ENCODE data around the gene SFTPD.

Gene SFTPD

GRCh38 chr10:79941146-79941545 is 7.8 kb downstream of the SFTPD start:
- Histone ChIP-seq H3K36me3 (ENCODE audit: control insufficient read depth, insufficient read depth, low read length) (no peaks in the 10 kb centered on the region), H3K27ac (ENCODE audit: low read depth, low read length) (no peak overlapping the region), H3K9ac (ENCODE audit: low read length) (no peak overlapping the region), H3K4me1 (ENCODE audit: control insufficient read depth, insufficient read depth, low read length) (no peaks in the 10 kb centered on the region), H3K27me3 (ENCODE audit: control insufficient read depth, insufficient read depth, low read length) (no peaks in the 10 kb centered on the region), H3K4me3 (ENCODE audit: low read length) (no peak overlapping the region)

- Histone ChIP-seq H3K27ac (ENCODE audit: low read depth, low read length) (no peak overlapping the region), H3K4me1 (ENCODE audit: control insufficient read depth, insufficient read depth, low read length) (no peaks in the 10 kb centered on the region), H3K4me3 (ENCODE audit: low read length) (no peak overlapping the region), H3K9ac (ENCODE audit: low read length) (no peak overlapping the region), H3K27me3 (ENCODE audit: control insufficient read depth, insufficient read depth, low read length) (no peaks in the 10 kb centered on the region), H3K36me3 (ENCODE audit: control insufficient read depth, insufficient read depth, low read length) (no peaks in the 10 kb centered on the region)
Observed at GRCh38 chr10:79940431-79940830, 8.5 kb downstream of the SFTPD start.

- no peak overlapping the region for H3K27ac ChIP-seq (ENCODE audit: low read depth, low read length)
- no peaks in the 10 kb centered on the region for H3K36me3 ChIP-seq (ENCODE audit: control insufficient read depth, insufficient read depth, low read length)
- H3K27me3 ChIP-seq (ENCODE audit: control insufficient read depth, insufficient read depth, low read length): no peaks in the 10 kb centered on the region
- H3K9ac ChIP-seq (ENCODE audit: low read length): no peak overlapping the region
- no peak overlapping the region for H3K4me3 ChIP-seq (ENCODE audit: low read length)
- H3K4me1 ChIP-seq (ENCODE audit: control insufficient read depth, insufficient read depth, low read length): no peaks in the 10 kb centered on the region
Observed at GRCh38 chr10:79939969-79940368, 8.9 kb downstream of the SFTPD start.

- Histone ChIP-seq H3K4me1 (ENCODE audit: control insufficient read depth, insufficient read depth, low read length) (no peaks in the 10 kb centered on the region), H3K27me3 (ENCODE audit: control insufficient read depth, insufficient read depth, low read length) (no peaks in the 10 kb centered on the region), H3K9ac (ENCODE audit: low read length) (no peak overlapping the region), H3K4me3 (ENCODE audit: low read length) (no peak overlapping the region), H3K36me3 (ENCODE audit: control insufficient read depth, insufficient read depth, low read length) (no peaks in the 10 kb centered on the region), H3K27ac (ENCODE audit: low read depth, low read length) (no peak overlapping the region)
Observed at GRCh38 chr10:79938728-79939406, 10.0 kb downstream of the SFTPD start.

- no peaks in the 10 kb centered on the region for H3K27me3 ChIP-seq (ENCODE audit: control insufficient read depth, insufficient read depth, low read length)
- no peak overlapping the region for H3K4me3 ChIP-seq (ENCODE audit: low read length)
- no peak overlapping the region for H3K9ac ChIP-seq (ENCODE audit: low read length)
- no peak overlapping the region for H3K27ac ChIP-seq (ENCODE audit: low read depth, low read length)
- H3K4me1 ChIP-seq (ENCODE audit: control insufficient read depth, insufficient read depth, low read length): no peaks in the 10 kb centered on the region
- H3K36me3 ChIP-seq (ENCODE audit: control insufficient read depth, insufficient read depth, low read length): no peaks in the 10 kb centered on the region
Observed at GRCh38 chr10:79937701-79938151, 11.2 kb downstream of the SFTPD start.

- H3K9ac ChIP-seq (ENCODE audit: low read length): no peak overlapping the region
- H3K27ac ChIP-seq (ENCODE audit: low read depth, low read length): no peak overlapping the region
- no peak overlapping the region for H3K4me3 ChIP-seq (ENCODE audit: low read length)
- no peaks in the 10 kb centered on the region for H3K27me3 ChIP-seq (ENCODE audit: control insufficient read depth, insufficient read depth, low read length)
- H3K36me3 ChIP-seq (ENCODE audit: control insufficient read depth, insufficient read depth, low read length): no peaks in the 10 kb centered on the region
- H3K4me1 ChIP-seq (ENCODE audit: control insufficient read depth, insufficient read depth, low read length): no peaks in the 10 kb centered on the region
Observed at GRCh38 chr10:79936625-79937615, 12.0 kb downstream of the SFTPD start.

GRCh38 chr10:79933961-79934360 is 14.9 kb downstream of the SFTPD start:
- H3K36me3 ChIP-seq (ENCODE audit: control insufficient read depth, insufficient read depth, low read length): no peaks in the 10 kb centered on the region
- no peaks in the 10 kb centered on the region for H3K27me3 ChIP-seq (ENCODE audit: control insufficient read depth, insufficient read depth, low read length)
- no peak overlapping the region for H3K27ac ChIP-seq (ENCODE audit: low read depth, low read length)
- no peak overlapping the region for H3K4me3 ChIP-seq (ENCODE audit: low read length)
- H3K4me1 ChIP-seq (ENCODE audit: control insufficient read depth, insufficient read depth, low read length): no peaks in the 10 kb centered on the region
- no peak overlapping the region for H3K9ac ChIP-seq (ENCODE audit: low read length)

GRCh38 chr10:79932841-79933379 is 16.0 kb downstream of the SFTPD start:
- Histone ChIP-seq H3K36me3 (ENCODE audit: control insufficient read depth, insufficient read depth, low read length) (no peaks in the 10 kb centered on the region), H3K4me3 (ENCODE audit: low read length) (no peak overlapping the region), H3K27ac (ENCODE audit: low read depth, low read length) (no peak overlapping the region), H3K27me3 (ENCODE audit: control insufficient read depth, insufficient read depth, low read length) (no peaks in the 10 kb centered on the region), H3K4me1 (ENCODE audit: control insufficient read depth, insufficient read depth, low read length) (no peaks in the 10 kb centered on the region), H3K9ac (ENCODE audit: low read length) (no peak overlapping the region)

- no peak overlapping the region for H3K27ac ChIP-seq (ENCODE audit: low read depth, low read length)
- no peaks in the 10 kb centered on the region for H3K4me1 ChIP-seq (ENCODE audit: control insufficient read depth, insufficient read depth, low read length)
- H3K36me3 ChIP-seq (ENCODE audit: control insufficient read depth, insufficient read depth, low read length): no peaks in the 10 kb centered on the region
- H3K27me3 ChIP-seq (ENCODE audit: control insufficient read depth, insufficient read depth, low read length): no peaks in the 10 kb centered on the region
- H3K4me3 ChIP-seq (ENCODE audit: low read length): no peak overlapping the region
- no peak overlapping the region for H3K9ac ChIP-seq (ENCODE audit: low read length)
Observed at GRCh38 chr10:79932307-79932706, 16.6 kb downstream of the SFTPD start.

- Histone ChIP-seq H3K27me3 (ENCODE audit: control insufficient read depth, insufficient read depth, low read length) (no peaks in the 10 kb centered on the region), H3K27ac (ENCODE audit: low read depth, low read length) (no peak overlapping the region), H3K4me3 (ENCODE audit: low read length) (no peak overlapping the region), H3K4me1 (ENCODE audit: control insufficient read depth, insufficient read depth, low read length) (no peaks in the 10 kb centered on the region), H3K9ac (ENCODE audit: low read length) (no peak overlapping the region), H3K36me3 (ENCODE audit: control insufficient read depth, insufficient read depth, low read length) (no peaks in the 10 kb centered on the region)
Observed at GRCh38 chr10:79930751-79931150, 18.2 kb downstream of the SFTPD start.

- no peaks in the 10 kb centered on the region for H3K27me3 ChIP-seq (ENCODE audit: control insufficient read depth, insufficient read depth, low read length)
- H3K4me3 ChIP-seq (ENCODE audit: low read length): no peak overlapping the region
- no peak overlapping the region for H3K27ac ChIP-seq (ENCODE audit: low read depth, low read length)
- H3K9ac ChIP-seq (ENCODE audit: low read length): no peak overlapping the region
- H3K36me3 ChIP-seq (ENCODE audit: control insufficient read depth, insufficient read depth, low read length): no peaks in the 10 kb centered on the region
- no peaks in the 10 kb centered on the region for H3K4me1 ChIP-seq (ENCODE audit: control insufficient read depth, insufficient read depth, low read length)
Observed at GRCh38 chr10:79930267-79930666, 18.6 kb downstream of the SFTPD start.

GRCh38 chr10:79929409-79929904 is 19.4 kb downstream of the SFTPD start:
- Histone ChIP-seq H3K4me3 (ENCODE audit: low read length) (no peak overlapping the region), H3K27me3 (ENCODE audit: control insufficient read depth, insufficient read depth, low read length) (no peaks in the 10 kb centered on the region), H3K27ac (ENCODE audit: low read depth, low read length) (no peak overlapping the region), H3K4me1 (ENCODE audit: control insufficient read depth, insufficient read depth, low read length) (no peaks in the 10 kb centered on the region), H3K36me3 (ENCODE audit: control insufficient read depth, insufficient read depth, low read length) (no peaks in the 10 kb centered on the region), H3K9ac (ENCODE audit: low read length) (no peak overlapping the region)
